Kidney tubule cell (primary cell): Measurements from ENCODE around the gene HES1.
A peak's percentile ranks its signal among the peaks of the same experiment; 100 is the strongest.

Experiments used
- DNase-seq: peaks from one replicate; pipeline ENCODE4 v3.0.0-alpha.2; 2018; ENCODE audit warnings: low spot score

Gene HES1

DNA sequence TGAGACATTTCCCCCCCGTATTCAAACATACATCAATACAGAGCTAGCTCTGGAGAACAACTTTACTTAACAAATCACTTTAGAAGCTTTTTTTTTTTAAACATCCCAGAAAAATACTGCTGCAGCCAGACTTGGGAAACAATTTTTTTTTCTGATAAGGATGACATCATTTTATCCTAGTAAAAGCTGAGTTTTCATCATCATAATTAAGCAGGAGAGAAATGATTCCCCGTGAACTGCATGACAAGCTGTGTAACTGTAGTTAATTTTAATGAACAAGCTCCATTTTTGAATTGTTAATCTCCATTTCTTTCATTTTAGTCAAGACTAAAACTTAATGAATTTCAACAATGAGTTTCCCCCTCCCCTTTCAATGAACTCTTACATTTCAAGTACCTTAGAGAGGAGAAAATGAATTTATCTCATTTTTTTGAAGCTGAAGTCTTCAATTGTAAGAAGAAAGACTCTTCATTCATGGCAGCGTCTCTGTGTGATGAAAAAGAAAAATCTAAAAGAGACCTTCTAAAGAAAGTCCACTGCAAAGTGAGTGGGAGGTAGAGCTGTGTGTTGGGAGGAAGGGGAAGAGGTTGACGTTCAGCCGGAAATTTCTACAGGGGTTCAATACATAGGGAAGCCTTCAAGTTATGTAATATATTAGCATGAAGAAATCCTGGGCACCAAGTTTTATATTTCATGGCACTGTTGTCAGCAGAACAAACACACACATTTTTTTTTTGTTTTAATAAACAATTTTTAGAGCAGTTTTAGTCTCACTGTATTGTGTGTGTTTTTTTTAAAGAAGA lies 31.7 kb downstream of the HES1 start:
- no peak for DNase-seq

- peak; percentile 30 for DNase-seq
Observed at GRCh38 chr3:194168994-194169393, 33.0 kb downstream of the HES1 start.

DNA sequence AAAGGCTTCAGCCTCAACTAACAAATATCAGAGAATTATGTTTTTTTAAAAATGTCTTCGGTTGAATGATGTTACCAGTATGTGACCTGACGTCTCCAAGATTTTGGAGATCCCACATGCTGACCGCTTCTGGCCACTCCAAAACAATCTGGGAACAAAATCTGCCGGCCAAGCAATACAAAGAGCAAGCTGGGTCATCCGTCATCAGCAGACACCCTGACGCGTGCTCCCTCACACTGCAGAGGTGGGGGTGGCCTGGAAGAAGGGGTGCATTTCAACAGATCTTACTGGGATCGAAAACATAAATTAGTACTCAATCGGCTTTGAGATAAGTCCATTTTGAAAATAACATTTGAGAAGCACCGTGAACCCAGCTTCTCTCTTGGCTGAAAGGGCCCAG lies 33.6 kb downstream of the HES1 start:
- DNase-seq: no peak

GRCh38 chr3:194170793-194171192 lies 34.8 kb downstream of the HES1 start:
- no peak for DNase-seq

GRCh38 chr3:194174406-194174805 lies 38.5 kb downstream of the HES1 start:
- no peak for DNase-seq

GRCh38 chr3:194174980-194175379 lies 39.0 kb downstream of the HES1 start:
- DNase-seq: no peak

DNA sequence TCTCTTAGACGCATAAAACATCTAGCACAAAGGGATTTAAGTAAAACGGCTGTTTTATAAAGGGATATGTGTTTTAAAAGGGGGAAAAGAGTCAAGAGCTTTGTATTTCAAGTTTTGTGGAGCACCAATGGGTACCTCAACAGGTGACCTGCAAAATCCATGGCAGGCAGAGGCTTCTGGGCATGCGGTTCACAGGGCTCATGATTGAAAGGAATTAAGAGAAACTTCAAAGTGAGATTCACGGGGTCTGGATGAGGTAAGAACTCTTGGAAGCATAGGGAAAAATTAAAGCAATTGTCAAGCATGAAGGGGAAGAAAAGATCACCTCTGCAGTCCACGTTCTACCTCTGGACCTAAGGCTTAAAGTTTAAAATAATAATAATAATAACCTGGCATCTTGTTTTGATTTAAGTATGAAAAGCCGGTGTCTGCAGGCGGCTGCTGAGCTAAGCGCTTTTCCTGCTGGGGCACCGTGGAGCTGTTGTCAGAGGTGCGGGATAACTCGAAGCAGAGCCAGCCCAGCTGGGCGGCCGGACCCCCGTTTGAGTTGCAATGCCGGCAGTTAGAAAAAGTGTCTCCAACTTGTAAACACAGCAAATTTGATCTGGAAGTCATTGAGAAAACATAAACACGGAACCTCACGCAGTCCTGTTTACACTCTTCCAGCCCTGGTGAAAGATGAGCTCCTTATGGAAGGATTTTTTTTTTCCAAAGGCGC lies 40.5 kb downstream of the HES1 start:
- no peak for DNase-seq

GRCh38 chr3:194177141-194177540 lies 41.2 kb downstream of the HES1 start:
- no peak for DNase-seq

DNA sequence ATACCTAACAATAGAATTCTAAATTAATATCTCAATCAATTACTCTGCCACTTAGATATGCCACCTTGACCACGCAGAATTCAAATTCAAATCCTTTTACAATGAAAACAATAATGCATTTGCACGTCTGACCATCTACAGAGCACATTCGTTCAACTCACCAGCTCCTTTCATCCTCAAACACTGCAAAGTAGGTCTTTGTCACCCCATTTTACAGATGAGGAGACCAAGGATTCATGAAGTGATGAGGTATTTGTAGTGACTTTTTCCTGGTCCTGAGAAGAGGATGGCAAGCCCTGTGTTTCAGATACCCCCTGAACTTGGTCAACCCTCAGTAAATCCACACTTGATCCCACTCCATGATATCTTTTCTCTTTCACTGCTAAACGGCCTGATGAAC lies 42.2 kb downstream of the HES1 start:
- no peak for DNase-seq

- no peak for DNase-seq
Observed at GRCh38 chr3:194178669-194179068, 42.7 kb downstream of the HES1 start.

GRCh38 chr3:194180570-194180969 lies 44.6 kb downstream of the HES1 start:
- no peak for DNase-seq

GRCh38 chr3:194181612-194182529 lies 45.9 kb downstream of the HES1 start:
- no peak for DNase-seq

DNA sequence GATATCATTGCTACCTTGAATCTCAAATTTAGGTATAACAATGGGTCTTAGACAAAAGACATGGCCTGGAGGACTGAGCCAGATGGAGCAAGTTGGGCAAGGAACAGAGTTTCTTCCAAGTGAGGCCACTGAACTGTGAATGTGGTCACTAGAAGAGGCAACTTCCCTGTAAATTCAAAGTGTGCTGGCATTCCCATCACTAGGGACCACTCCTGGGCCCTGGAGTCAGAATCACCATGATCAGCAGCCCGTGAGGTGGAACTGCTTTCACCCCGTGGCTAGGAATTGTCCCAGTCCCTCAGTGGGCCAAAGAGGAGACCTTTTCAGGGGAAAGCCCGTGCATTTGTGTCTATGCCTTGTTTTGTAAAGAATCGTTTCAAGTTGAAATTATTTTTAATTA lies 47.3 kb downstream of the HES1 start:
- DNase-seq: no peak

DNA sequence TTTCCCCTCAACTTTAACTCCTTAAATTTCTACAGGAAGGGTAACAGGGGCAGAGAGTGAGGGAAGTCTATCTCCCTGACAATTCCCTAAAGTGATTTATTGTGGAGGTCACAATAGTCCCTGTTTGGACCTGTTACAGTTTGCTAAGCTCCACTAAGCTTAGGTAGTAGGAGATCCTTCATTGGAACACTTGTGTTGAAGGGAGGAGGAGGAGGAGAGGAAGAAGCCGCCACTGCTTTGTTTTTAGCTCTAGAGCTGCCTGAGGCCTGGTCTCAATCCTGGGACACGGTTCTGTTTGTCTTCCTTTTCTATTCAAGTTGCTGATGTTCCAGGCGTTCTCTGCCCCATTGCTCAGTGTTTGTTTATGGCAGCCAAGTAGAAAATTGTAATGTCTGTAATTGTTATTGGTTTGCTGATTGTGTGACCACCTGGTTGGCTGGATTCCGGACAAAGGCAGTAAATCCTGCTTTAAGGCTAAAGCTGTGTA lies 48.4 kb downstream of the HES1 start:
- peak; percentile 39 for DNase-seq

- DNase-seq: no peak
Observed at GRCh38 chr3:194184801-194185200, 48.9 kb downstream of the HES1 start.

DNA sequence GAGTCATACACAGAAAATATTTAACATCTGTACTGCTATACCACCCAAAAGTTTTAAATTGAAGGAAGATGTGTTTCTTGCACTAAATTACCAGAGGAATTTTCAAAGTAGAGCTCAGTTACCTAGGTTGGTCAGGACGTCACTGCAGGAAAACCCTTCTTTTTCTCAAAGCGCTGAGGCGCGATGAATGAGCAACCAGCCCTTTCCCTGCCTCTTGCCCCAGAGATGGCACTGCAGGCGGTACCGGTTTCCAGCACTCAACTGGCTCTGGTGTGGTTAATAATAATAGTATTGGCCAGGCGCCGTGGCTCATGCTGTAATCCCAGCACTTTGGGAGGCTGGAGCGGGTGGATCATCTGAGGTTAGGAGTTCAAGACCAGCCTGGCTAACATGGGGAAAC lies 49.3 kb downstream of the HES1 start:
- peak; percentile 64 for DNase-seq

DNA sequence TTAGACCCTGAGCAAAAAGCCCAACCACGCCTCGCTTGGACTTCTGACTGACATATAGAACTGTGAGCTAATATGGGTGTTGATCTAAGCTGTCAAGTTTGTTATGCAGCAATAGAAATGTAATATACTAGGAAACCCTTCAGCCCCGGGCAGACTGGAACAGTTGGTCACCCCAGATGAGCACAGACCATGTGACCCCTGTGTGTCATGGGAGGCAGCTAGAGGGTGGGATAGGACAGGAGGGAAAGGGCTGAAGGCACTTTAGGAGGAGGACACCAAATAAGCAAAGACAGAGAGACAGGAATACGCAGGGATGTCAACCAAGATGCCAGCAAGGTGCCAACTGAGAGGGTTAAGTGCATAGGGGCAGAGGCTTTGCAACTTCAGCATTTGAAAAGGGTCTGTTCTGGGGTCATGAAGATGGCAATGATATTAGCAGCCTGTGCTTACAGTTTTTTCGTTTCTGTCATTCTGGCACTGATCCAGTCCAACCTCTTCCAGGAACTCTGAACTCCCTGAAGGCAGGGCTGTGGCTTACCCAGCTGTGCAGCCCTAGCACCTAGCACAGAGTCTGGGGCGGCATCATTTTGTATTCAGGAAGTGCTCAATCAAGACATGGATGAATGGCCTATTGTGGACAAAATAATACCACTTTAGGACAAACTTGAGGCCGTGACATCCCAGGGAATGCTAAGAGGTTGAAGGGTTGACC lies 51.4 kb downstream of the HES1 start:
- no peak for DNase-seq
